ENCODE measurements around the gene COPS8.

Gene COPS8

GRCh38 chr2:237085248-237086221 lies at the start of gene COPS8:
Gene COPS8, plus strand, starts transcription at chr2:237085889. Its CDS starts 76 bp downstream, at chr2:237085965.
- peak; percentile 93 for DNase-seq (ENCODE audit: low read depth)

GRCh38 chr2:237039301-237040031 lies 46.2 kb upstream of the COPS8 start:
- DNase-seq (ENCODE audit: low read depth) = no peak

- DNase-seq (ENCODE audit: low read depth) = no peak
These were observed 44.5 kb upstream of the COPS8 start for GRCh38 chr2:237041231-237041630.

GRCh38 chr2:237042101-237042500 lies 43.6 kb upstream of the COPS8 start:
- DNase-seq (ENCODE audit: low read depth) = no peak

- no peak for DNase-seq (ENCODE audit: low read depth)
These were observed 41.8 kb upstream of the COPS8 start for GRCh38 chr2:237043866-237044265.

GRCh38 chr2:237044281-237044680 lies 41.4 kb upstream of the COPS8 start:
- no peak for DNase-seq (ENCODE audit: low read depth)

GRCh38 chr2:237045449-237045848 lies 40.2 kb upstream of the COPS8 start:
- DNase-seq (ENCODE audit: low read depth) = no peak

GRCh38 chr2:237048595-237048994 lies 37.1 kb upstream of the COPS8 start:
- DNase-seq (ENCODE audit: low read depth) = no peak

GRCh38 chr2:237051861-237052260 lies 33.8 kb upstream of the COPS8 start:
- no peak for DNase-seq (ENCODE audit: low read depth)

GRCh38 chr2:237053066-237053465 lies 32.6 kb upstream of the COPS8 start:
- no peak for DNase-seq (ENCODE audit: low read depth)

GRCh38 chr2:237055386-237056100 lies 30.1 kb upstream of the COPS8 start:
- no peak for DNase-seq (ENCODE audit: low read depth)

- no peak for DNase-seq (ENCODE audit: low read depth)
These were observed 29.3 kb upstream of the COPS8 start for GRCh38 chr2:237056287-237056875.

- no peak for DNase-seq (ENCODE audit: low read depth)
These were observed 28.6 kb upstream of the COPS8 start for GRCh38 chr2:237057107-237057506.

GRCh38 chr2:237057893-237058300 lies 27.8 kb upstream of the COPS8 start:
- DNase-seq (ENCODE audit: low read depth) = no peak

- DNase-seq (ENCODE audit: low read depth) = no peak
These were observed 27.3 kb upstream of the COPS8 start for GRCh38 chr2:237058423-237058822.

GRCh38 chr2:237059155-237059875 lies 26.4 kb upstream of the COPS8 start:
- DNase-seq (ENCODE audit: low read depth) = no peak

GRCh38 chr2:237060534-237061312 lies 25.0 kb upstream of the COPS8 start:
- peak; percentile 57 for DNase-seq (ENCODE audit: low read depth)

- DNase-seq (ENCODE audit: low read depth) = no peak
These were observed 24.3 kb upstream of the COPS8 start for GRCh38 chr2:237061356-237061755.

- no peak for DNase-seq (ENCODE audit: low read depth)
These were observed 23.1 kb upstream of the COPS8 start for GRCh38 chr2:237062585-237062984.
